HG03342 (cell line): ENCODE data around the gene GNL3.
A peak's percentile ranks its signal among the peaks of the same experiment; 100 is the strongest.

ENCODE experiments used
- ATAC-seq: cut with Tn5 transposase; IDR thresholded peaks from one replicate; pipeline ENCODE4 v1.9.1; 2021; ENCODE audit warnings: mild to moderate bottlenecking, moderate library complexity; ENCODE audit not compliant: unreplicated experiment

Gene GNL3

DNA sequence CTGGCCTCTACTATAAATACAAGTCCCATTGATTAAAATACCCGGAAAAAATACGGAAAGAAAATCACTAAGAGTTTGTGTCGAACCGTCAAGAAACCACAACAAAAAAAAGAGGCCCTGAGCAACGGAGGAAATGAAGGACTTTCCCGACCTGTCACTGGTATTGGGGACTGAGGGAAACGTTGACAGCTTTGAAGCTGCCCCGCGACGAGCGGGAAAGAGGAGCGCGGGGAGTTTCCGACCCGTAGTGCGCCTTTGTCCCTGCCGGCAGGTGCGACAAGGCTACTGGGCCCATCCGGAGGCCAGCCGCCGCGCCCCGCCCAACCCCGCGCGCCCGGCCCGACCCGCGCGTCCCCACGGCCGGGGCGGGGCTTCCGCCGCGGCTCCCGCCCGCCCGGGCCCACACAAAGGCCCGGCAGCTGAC, 535 bp upstream of the GNL3 start:
- peak; percentile 70 for ATAC-seq

DNA sequence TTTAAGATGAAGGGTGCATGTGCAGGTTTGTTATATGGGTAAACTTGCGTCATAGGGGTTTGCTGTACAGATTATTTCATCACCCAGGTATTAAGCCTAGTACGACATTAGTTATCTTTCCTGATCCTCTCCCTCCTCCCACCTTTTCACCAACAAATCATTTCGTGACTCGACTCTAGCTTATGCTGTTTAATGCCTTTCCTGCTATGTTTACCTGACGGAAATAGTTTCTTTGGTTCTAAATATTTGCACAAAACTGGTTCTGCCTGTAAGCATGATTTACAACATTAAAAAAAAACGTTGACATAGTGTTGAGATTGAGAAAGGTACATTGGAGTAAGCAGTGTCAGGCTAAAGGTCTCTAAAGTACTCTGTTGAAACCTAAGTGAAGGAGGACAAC, 2.4 kb downstream of the GNL3 start:
- ATAC-seq, result no peak

DNA sequence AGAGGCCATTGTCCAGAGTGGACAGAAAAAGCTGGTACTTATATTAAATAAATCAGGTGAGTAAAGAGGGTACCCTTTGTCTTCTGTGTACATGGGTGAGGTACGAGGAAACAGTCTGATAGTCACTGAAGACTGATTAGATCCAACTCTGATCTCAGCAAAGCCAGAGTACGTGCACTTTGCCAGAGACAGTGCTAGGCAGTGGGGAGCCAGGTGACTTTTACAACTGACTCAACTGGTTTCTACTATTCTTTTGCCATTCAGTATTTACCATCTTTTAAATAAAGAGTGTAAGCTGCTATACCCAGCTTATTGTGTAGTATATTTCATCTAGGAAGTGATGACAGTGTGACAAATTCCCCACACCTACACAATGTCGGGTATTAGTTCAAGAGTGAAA, 3.3 kb downstream of the GNL3 start:
- ATAC-seq, result no peak

DNA sequence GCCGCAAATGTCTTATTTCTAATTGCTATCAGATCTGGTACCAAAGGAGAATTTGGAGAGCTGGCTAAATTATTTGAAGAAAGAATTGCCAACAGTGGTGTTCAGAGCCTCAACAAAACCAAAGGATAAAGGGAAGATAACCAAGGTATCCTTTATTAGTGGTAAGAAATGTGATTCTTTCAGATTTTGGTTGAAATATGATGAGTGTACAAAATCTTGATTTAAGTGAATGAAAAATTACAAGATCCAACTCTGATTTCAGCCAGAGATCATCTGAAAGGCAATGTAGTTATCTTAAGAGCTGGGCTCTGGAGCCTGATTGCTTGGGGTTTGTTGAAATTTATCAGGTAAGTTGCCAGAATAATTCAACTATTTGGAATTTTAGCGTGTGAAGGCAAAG, 4.7 kb downstream of the GNL3 start:
- no peak for ATAC-seq

DNA sequence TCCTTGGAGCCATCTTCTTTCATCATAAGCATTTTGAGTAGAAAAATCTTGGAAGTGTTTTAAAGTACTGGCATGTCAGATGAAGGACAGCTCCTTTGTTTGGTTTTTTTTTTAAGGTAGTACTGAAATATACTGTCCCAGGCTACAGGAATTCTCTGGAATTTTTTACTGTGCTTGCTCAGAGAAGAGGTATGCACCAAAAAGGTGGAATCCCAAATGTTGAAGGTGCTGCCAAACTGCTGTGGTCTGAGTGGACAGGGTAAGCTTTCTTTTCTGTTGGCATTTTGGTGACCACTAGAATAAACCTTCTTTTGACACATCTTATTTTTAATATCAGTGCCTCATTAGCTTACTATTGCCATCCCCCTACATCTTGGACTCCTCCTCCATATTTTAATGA, 7.2 kb downstream of the GNL3 start:
- ATAC-seq, result no peak

DNA sequence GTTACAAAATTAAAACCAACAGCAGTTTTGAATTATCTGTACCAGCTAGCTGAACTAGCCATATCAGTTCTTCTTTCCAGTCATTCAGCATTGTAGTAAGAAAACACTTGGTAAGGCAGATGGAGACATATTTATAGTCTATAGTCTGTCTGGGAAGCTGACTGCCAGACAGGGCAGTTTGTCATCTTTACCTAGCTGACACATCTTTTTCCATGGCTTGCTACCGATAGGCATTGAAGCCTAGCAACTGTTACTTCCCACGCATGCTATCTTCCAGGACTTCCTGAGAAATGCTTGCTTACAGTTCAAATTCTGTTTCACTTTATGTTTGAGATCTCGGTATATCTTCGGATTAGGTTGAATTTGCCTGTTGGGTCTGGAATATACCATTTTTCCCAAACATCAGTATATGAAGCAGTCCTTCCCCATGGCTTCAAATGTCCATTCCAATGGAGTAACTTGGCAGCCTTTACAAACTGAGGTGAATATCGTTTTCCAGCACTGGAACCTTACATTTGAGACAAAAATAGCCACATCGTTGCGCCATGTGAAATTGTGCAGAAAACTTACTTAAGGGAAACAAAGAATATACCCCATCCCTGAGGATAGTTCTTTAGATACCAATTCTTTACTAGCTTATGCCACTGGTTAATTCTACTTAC, 8.8 kb downstream of the GNL3 start:
- ATAC-seq, result no peak

DNA sequence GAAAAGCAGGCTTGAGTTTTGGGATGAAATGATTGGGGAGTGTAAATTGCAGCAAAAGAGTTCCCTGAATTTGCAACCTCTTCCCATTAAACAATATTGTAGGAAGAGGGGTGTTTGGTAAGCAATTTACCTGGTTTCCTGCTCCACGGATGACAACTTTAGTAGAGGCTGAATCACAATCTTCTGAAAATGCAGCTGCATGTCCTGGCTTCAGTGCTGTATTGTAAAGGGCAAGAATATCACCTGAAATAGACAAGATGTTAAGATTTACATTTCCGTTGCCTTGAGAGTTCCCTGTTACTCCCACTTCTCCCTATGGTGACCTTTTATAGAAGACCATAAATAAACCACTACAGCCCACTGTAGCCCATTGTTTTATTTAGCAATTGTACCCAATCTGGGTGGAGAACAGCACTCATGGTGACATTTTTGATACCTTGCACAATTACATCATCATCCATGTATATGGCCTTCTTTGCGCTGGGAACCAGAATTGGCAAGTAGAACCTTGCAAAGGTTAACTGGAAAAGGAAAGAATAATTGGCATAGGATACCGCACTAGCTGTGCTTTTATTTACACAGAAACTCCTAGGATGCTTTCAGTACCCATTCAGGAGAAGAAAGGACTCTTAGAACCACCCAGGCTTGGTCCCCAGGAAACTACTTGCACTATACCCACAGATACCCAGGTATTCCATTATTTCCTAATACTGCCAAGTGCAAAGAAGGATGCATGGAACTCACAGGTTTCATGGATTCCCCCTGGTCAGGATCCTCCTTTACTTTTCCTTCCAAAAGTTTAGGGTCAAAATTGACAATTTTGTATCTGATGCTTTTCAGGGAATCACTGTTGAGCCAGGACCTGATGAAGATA, 10.2 kb downstream of the GNL3 start:
- ATAC-seq, result no peak

DNA sequence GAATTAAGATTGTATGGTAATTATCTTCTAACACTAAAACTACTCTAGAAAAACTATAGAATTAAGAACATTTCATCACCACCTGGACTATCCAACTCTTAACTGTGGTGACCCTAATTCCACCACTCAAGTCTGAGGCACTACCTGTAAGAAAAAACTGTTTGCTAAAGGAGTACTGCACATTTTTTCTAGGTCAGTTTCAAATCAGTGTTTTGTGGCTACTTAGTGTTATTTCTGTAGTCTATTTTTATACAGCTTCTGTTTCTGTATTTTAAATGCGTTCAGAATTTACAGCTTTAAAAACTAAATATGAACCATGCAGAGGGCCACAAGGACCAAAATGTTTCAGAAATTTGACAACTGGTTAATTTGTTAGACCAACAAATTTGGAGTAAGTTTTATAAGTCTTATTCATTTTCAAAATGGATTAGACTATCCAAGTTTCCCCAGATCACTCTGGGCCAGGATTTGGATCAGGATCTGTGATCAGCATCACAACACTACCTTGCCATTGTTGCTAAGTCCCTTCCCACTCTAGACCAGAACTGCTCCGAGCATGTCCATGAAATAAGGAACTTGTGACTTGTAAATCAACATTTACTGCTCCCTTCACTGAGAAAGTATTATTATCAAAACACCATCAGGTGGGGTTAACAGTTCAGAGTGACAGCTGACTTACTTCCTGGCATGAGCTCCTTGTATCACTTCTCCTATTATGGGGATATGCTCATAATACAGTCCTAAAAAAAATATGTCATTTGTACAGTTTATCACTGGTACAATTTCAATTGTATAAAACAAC, 11.2 kb downstream of the GNL3 start:
- ATAC-seq, result no peak

DNA sequence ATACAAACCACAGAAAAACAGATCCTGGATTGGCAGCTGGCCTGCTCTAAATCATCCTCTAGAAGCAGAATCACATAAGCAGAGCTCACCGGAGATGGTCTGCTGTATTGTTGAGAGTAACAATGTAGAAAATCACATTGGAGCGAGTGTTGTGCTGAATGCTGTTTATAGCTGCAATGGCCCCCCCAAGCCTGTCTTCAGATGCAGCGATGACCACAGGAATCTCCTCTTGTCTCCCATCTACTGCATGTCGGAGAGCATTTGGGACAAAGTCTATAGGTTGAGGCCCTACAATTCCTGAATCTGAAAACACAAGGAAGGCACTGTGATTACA, 11.8 kb downstream of the GNL3 start:
- ATAC-seq, result no peak

DNA sequence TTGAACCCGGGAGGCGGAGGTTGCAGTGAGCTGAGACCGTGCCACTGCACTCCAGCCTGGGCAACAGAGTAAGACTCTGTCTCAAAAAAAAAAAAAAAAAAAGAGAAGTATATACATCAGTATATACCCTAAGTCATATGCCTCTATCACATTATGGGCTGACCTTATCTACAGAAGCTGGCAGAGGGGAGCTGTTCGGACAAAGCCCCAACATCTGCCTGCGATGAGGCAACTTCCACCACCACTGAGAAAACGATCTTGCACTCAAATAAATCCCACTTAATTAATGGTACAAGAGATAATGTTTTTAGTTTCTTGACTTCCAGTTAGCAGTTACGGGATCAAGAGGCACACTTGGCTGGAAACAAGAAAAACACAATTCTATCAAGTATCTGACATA, 17.5 kb downstream of the GNL3 start:
- no peak for ATAC-seq

DNA sequence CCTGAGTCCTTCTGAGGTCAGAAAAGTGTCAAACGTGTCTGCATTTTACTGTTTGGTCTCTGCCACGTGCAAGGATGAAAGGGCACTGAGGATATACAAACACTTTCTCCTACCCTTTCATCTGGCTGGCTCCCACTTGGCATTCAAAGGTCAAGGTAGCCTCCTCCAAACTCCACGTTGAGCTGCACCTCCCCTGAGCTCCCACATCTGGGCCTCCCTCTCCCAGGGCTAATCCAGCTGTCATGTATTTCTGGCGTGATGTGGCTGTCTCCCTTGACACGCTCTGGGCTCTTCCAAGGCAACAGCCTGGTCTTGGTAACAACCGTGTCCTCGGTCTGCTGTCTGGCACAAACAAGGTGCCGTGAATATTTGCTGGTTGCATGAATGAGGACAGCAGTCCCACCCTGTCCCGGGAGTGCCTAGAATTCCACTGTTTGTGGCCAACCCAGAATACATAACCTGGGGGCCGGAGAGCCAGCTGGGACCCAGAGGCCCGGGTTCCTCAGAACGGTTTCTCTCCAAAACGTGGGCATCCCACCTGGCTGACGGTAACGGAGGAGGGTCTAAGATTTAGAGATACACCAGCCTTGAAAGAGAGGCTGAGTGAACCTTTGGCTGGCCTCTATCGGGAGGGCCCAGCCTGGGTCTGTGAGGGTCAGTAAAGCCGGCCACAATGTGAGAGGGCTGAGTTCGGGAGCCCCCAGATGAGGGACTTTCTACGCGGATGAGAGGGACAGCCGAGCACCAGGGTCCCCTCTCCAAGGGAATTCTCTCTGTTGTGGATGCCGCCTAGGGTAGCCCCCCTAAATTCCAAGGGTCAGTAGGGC, 19.0 kb downstream of the GNL3 start:
- peak; percentile 1 for ATAC-seq

DNA sequence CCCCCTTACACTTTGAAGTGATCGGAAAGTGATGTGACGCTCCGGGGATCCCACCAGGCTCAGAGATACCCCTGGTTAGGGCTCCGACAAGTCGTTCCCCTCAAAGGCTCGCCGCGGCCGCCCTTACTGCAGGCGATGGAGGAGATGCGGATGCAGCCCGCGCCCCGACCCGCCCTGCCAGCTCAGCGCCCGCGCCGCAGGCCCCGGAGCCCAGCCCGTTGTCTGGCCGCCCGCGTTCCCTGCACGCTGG, 19.5 kb downstream of the GNL3 start:
- no peak for ATAC-seq

DNA sequence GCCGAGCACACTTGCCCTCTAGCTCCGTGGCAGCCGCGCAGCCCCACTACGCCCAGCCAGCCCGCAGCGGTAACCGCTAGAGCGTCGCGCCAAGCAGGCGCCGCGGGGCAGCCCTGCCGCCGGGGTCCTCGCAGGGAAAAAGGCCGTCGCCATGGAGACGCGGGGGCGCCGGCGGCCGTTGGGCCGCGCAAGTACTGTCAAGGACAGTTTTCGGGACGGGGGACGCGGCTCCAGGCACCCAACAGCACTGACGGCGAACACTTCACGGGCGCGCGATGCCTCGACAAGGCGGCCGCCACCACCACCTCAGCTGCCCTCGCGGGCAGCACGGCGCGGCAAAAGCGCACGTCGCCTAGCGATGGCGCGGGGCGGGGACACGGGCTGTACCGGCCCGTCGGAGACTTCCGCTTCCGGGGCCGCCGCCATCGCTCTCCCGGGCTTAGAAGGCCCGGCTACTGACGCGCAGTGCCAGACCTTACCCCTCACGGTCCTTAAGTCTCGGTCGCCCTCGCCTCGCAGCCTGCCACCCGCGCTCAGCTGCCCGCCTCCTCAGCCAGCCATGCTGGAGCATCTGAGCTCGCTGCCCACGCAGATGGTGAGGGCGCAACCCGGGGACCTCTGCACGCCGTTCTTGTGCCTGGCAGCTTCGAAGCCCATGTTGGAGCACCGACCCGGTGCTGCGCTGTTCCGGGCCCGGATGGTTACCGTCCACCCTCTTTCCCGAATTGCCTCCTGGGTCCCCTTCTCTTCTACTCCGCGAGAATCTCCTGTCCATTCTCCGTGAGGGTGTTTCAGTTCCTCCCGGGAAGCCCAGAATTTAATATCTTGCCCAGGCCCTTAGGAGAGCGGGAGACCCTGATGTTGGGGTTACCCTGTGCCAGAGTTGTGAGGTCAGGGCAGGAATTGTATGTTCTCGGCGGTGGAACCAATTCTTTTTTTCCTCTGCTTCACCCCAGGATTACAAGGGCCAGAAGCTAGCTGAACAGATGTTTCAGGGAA, 20.2 kb downstream of the GNL3 start, which contains the start of the genes GLT8D1 and SPCS1:
Gene GLT8D1 (minus strand): TSS at position 104 of the 999 bp plus-strand sequence. CDS start 5,331 bp downstream, outside the sequence.
Gene SPCS1 (plus strand): TSS at position 419 of the 999 bp plus-strand sequence. CDS start 141 bp downstream, at position 560.
- peak; percentile 82 for ATAC-seq

DNA sequence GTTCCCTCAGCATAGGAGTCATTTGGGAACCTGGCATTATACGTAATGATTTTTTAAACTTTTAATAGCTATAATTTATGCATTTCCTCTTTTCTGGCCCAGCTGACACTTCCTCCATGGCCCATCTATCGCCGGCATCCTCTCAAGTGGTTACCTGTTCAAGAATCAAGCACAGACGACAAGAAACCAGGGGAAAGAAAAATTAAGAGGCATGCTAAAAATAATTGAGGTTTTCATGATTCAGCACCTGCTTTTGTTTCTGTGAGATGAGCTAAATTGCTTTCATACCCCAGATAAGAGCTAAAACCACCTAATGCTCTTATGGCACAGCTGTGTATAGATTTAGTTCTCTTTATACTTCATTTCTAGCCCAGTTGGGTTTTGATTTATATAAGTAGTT, 21.8 kb downstream of the GNL3 start:
- ATAC-seq, result no peak

DNA sequence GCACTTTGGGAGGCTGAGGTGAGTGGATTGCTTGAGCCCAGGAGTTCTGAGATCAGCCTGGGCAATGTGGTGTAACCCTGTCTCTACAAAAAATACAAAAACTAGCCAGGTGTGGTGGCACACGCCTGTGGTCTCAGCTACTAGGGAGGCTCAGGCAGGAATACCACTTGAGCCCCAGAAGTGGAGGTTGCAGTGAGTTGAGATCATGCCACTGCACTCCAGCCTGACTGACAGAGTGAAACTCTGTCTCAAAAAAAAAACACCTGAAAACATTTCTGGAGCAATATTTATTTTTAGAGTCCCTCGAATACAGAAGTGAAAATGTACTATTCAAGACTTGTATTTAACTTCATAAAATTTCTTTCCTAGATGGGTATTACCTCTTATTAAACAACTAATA, 24.7 kb downstream of the GNL3 start:
- ATAC-seq, result no peak

DNA sequence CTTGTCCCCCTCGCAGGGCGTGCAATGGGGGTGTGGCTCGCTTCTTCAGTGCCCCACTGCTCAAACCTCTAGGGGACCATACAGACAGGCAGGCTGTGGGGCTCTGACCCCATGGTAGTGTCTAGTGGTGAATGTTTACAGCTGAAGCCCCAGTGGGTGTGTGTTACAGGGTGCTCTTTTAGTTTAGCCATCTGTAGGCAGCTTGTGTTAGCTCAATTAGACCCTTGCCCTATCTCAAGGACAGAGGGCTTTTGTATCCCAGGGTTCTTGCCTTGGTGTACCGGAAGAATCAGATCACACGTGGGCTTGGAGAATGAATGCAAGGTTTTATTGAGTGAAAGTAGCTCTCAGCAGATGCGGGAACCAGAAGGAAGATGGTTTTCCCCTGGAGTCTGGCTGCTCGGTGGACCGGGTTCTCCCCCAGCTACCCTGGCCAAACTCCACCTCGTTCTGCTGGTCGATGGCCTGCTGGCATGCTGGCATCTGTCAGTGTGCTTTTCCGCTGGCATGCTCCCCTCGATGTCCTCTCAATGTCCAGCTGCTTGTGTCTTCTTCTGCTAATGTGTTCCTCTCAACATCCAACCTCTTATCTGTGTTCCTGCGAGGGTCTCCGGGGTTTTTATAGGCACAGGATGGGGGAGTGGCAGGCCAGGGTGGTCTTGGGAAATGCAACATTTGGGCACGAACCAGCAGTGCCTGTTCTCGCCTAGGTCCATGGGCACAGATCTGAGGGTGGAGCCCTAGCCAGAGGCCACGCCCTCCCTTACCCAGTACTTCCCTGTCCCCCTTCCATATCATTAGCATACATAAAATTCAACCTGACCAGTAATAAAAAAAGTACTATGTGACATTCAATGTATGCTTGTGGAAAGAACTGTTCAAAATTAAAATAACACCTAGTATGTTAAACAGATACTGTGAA, 26.7 kb downstream of the GNL3 start:
- ATAC-seq, result no peak

DNA sequence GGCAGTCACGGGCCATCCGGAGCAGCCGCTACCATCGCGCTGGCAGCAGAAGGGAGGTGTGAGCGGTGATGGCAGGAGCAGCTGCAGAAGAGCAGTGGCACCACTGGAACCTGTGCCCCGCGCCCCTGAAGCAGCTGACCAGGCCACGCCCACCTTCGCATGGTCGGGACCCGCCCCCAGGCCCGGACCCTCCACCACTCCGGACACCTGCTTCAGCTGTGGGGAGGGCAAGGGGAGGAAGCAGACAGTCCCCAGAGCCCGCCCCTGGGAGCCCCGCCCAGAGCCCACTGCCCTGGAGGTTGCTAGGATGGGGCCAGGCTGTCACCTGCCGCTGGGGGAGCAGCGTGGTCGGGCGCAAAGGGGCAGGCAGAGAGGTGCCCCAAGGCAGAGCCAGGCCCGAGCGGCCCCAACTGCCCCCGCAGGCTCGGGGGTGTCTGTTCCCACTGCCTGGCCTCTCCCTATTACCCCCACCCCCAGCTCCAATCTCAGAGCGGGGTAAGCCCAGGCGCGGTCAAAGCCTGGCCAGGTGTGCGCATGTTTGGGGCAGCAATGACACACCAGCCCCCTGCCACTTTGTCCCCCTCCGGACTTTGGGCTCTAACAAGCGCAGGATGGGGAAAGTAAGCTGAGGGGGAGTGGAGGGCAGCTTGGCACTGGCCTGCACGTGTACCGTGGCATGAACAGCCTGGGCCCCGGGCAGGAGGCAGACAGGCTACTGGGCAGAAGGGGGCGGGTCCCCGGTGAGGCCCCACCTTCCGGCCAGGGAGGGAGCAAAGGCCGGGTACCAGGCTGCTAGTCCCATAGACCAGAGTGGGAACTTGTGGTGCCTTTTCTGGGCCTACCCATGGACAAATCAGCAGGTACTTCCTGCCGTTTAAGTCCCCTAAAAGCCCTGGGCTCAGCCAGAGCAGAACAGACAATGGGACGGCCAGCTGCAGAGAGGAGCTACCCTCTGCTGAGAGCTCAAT, 28.8 kb downstream of the GNL3 start:
- no peak for ATAC-seq
